Upper lobe of left lung (tissue), 4 donors: ENCODE results near the gene AFG3L2.

Experiments
- CTCF ChIP-seq, 6 experiments: fragments of 450-650 bp in 4 of 6; fragments of 200-600 bp in 2 of 6; sonication (generic) in 2 of 6; IDR thresholded peaks; one replicate each; pipeline ENCODE4 v1.5.1; 2016 to 2019; ENCODE audit warnings: antibody characterized with exemption in 6 of 6
- POLR2A ChIP-seq, 4 donors: fragments of 450-650 bp; IDR thresholded peaks; one replicate each; pipeline ENCODE4 v1.5.1; 2016 to 2017; ENCODE audit warnings: antibody characterized with exemption in 4 of 4, mild to moderate bottlenecking in 2 of 4

GRCh38 chr18:12391487-12392165, 14.6 kb upstream of the AFG3L2 start:
- peak; percentile 61 to 86 (median 83) for TF ChIP-seq CTCF (IDR thresholded peaks at IDR 0.05)
- no peak for TF ChIP-seq POLR2A (IDR thresholded peaks at IDR 0.05)
